Measurements from ENCODE around the gene CRYBB3. TPM values are rescaled to one million over a fixed set of nuclear protein-coding genes. Genes with fewer than 3 reads are reported as not detected.
"Not testable (repeated sequence)": the region's sequence is repeated elsewhere in the genome, so short reads cannot be mapped to it uniquely, and the experiment has no call there.

CRYBB3 gene
- total and polyA plus RNA-seq, 4 donors, result 0.53 TPM; not detected in 3

DNA sequence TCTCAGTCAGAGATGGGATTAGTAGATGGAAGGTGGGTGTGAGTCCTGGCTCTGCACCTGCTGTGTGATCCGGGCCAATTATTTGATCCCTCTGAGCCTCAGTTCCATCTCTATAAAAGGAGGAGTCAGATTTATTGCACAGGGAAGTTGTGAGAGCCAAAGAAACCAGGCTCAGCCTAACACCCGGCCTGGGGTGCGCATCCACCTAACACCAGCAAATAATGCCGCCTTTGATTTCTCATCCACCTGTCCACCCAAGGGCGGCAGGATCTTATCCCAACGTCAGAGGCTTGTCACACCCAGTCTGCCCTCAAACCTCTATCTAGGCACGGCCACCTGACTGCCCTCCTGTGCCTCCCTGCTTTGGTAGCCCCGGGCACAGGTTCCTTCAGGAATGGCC lies 22.1 kb downstream of the CRYBB3 start:
- no peaks in the 10 kb centered on the region for H3K27me3 ChIP-seq (ENCODE audit: control insufficient read depth in 3 of 3, insufficient read depth in 3 of 3, low read length in 2 of 3)
- H3K9me3 ChIP-seq (ENCODE audit: control insufficient read depth in 4 of 4, insufficient read depth in 3 of 4, low read length in 3 of 4), result no peaks in the 10 kb centered on the region
- no peak overlapping the region for H3K27ac ChIP-seq (ENCODE audit: low read depth in 1 of 2, low read length in 1 of 2)
- DNase-seq (no peak), ATAC-seq (ENCODE audit: insufficient read depth, low FRiP score) (no peak)
- TF ChIP-seq, protein P1, sequence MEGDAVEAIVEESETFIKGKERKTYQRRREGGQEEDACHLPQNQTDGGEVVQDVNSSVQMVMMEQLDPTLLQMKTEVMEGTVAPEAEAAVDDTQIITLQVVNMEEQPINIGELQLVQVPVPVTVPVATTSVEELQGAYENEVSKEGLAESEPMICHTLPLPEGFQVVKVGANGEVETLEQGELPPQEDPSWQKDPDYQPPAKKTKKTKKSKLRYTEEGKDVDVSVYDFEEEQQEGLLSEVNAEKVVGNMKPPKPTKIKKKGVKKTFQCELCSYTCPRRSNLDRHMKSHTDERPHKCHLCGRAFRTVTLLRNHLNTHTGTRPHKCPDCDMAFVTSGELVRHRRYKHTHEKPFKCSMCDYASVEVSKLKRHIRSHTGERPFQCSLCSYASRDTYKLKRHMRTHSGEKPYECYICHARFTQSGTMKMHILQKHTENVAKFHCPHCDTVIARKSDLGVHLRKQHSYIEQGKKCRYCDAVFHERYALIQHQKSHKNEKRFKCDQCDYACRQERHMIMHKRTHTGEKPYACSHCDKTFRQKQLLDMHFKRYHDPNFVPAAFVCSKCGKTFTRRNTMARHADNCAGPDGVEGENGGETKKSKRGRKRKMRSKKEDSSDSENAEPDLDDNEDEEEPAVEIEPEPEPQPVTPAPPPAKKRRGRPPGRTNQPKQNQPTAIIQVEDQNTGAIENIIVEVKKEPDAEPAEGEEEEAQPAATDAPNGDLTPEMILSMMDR (IDR thresholded peaks at IDR 0.05; ENCODE audit: control extremely low read depth, extremely low read depth), result no peak
- H3K4me3 ChIP-seq, result no peak overlapping the region
- H3K9ac ChIP-seq (ENCODE audit: insufficient read depth in 1 of 2, low read length in 2 of 2), result no peak overlapping the region
- WGBS, 2 donors, result 81 to 85% methylated on average over 8 of the region's 8 CpGs
- H3K4me1 ChIP-seq (ENCODE audit: control insufficient read depth in 5 of 5, insufficient read depth in 5 of 5, low read length in 5 of 5), result no peaks in the 10 kb centered on the region
- H3K36me3 ChIP-seq (ENCODE audit: control insufficient read depth in 4 of 4, insufficient read depth in 4 of 4, low read length in 4 of 4), result no peaks in the 10 kb centered on the region

DNA sequence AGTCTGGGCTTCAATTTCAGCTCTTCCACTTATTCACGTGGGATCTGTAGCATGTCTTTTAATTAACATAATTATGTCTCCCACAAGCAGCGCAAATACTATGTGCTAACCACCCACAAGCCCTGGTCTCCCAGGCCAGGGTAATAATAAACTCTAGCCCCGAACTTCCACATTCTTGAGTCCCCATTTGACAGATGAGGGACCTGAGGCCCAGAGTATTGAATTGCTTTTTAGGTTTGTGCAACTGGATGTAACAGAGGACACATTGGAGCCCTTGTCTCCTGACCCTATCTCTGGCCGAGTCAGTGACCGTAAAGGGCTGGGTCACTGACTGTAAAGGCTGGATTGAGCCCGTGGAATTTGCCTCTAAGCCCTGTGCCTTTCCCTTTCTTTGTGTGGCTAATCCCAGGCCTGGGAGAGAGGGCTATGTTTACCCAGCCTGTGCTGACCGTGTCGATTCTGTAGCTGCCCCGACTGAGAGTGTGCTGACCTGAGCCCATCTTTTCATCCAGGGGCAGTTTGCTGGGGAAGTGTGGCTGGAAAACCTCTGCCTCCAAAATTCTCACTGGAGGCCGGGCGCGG lies 23.7 kb downstream of the CRYBB3 start:
- DNase-seq (no peak), ATAC-seq (ENCODE audit: insufficient read depth, low FRiP score) (no peak)
- no peak overlapping the region for H3K27ac ChIP-seq (ENCODE audit: low read depth in 1 of 2, low read length in 1 of 2)
- TF ChIP-seq, protein P1 (IDR thresholded peaks at IDR 0.05; ENCODE audit: control extremely low read depth, extremely low read depth), result no peak
- no peak overlapping the region for H3K9ac ChIP-seq (ENCODE audit: insufficient read depth in 1 of 2, low read length in 2 of 2)
- H3K36me3 ChIP-seq (ENCODE audit: control insufficient read depth in 4 of 4, insufficient read depth in 4 of 4, low read length in 4 of 4), result no peaks in the 10 kb centered on the region
- 79 to 84% methylated on average over 12 of the region's 12 CpGs for WGBS, 2 donors
- no peaks in the 10 kb centered on the region for H3K4me1 ChIP-seq (ENCODE audit: control insufficient read depth in 5 of 5, insufficient read depth in 5 of 5, low read length in 5 of 5)
- H3K4me3 ChIP-seq, result no peak overlapping the region
- peaks cover 0 to 2% (median 0%) of the 10 kb centered on the region in 3 donors for H3K27me3 ChIP-seq (ENCODE audit: control insufficient read depth in 3 of 3, insufficient read depth in 3 of 3, low read length in 2 of 3)
- H3K9me3 ChIP-seq (ENCODE audit: control insufficient read depth in 4 of 4, insufficient read depth in 3 of 4, low read length in 3 of 4), result no peaks in the 10 kb centered on the region

DNA sequence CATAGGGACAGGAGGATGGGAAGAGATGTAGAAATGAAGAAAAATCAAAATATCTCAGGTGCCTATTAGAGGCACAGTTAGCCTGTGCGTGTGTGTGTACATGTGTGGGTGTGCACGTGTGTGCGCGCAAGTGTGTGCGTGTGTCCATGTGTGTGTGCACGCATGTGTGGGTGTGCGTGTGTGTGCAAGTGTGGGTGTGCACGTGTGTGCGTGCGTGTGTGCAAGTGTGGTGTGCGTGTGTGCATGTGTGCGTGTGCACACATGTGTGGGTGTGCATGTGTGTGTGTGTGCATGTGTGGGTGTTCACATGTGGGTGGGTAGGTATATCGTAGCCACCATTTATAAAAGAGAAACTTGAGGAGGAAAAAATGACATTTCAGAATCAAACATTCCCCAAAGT lies 29.2 kb downstream of the CRYBB3 start:
- Histone ChIP-seq H3K27me3 (ENCODE audit: control insufficient read depth in 3 of 3, insufficient read depth in 3 of 3, low read length in 2 of 3) (peaks cover 0 to 2% (median 0%) of the 10 kb centered on the region in 3 donors), H3K27ac (ENCODE audit: low read depth in 1 of 2, low read length in 1 of 2) (no peak overlapping the region), H3K9ac (ENCODE audit: insufficient read depth in 1 of 2, low read length in 2 of 2) (no peak overlapping the region), H3K4me1 (ENCODE audit: control insufficient read depth in 5 of 5, insufficient read depth in 5 of 5, low read length in 5 of 5) (no peaks in the 10 kb centered on the region), H3K4me3 (no peak overlapping the region), H3K9me3 (ENCODE audit: control insufficient read depth in 4 of 4, insufficient read depth in 3 of 4, low read length in 3 of 4) (no peaks in the 10 kb centered on the region), H3K36me3 (ENCODE audit: control insufficient read depth in 4 of 4, insufficient read depth in 4 of 4, low read length in 4 of 4) (no peaks in the 10 kb centered on the region)
- no peak for ATAC-seq (ENCODE audit: insufficient read depth, low FRiP score)
- TF ChIP-seq, protein P1 (IDR thresholded peaks at IDR 0.05; ENCODE audit: control extremely low read depth, extremely low read depth), result no peak
- WGBS, 2 donors, result 83 to 87% methylated on average over 13 of the region's 13 CpGs
- no peak for DNase-seq

DNA sequence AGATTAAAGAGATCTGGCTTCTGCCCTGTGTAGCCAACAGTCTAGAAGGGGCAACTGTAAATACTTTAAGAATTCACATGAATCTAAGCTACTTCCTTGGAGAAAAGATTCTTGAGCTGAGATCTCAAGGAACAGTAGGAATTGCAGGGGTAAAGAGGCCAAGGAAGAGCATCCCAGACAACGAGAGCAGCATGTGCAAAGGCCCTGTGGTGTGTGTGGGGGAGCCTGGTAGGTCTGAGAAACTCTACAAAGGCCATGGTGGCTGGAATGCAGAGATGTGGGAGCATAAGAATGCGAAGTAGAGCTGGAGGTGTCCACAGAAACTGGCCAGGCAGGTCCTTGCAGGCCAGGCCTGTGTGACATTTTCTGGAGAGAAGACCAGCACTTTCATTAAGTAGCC lies 31.1 kb downstream of the CRYBB3 start:
- H3K9ac ChIP-seq (ENCODE audit: insufficient read depth in 1 of 2, low read length in 2 of 2); H3K9me3 ChIP-seq (ENCODE audit: control insufficient read depth in 4 of 4, insufficient read depth in 3 of 4, low read length in 3 of 4); H3K4me1 ChIP-seq (ENCODE audit: control insufficient read depth in 5 of 5, insufficient read depth in 5 of 5, low read length in 5 of 5); H3K4me3 ChIP-seq; H3K27me3 ChIP-seq (ENCODE audit: control insufficient read depth in 3 of 3, insufficient read depth in 3 of 3, low read length in 2 of 3); DNase-seq; ATAC-seq (ENCODE audit: insufficient read depth, low FRiP score); H3K27ac ChIP-seq (ENCODE audit: low read depth in 1 of 2, low read length in 1 of 2); H3K36me3 ChIP-seq (ENCODE audit: control insufficient read depth in 4 of 4, insufficient read depth in 4 of 4, low read length in 4 of 4): not testable (repeated sequence)
- 72 to 89% methylated on average over 2 of the region's 2 CpGs for WGBS, 2 donors
